C1 segment of cervical spinal cord (tissue), 14 donors: Measurements from ENCODE around the gene NRF1.
"Not testable (repeated sequence)": the region's sequence is repeated elsewhere in the genome, so short reads cannot be mapped to it uniquely, and the experiment has no call there.

Experiments
- DNase-seq, 14 donors: peaks; one replicate each; lab custom pipeline; 2025; lab: John Stamatoyannopoulos, UW

NRF1 gene

DNA sequence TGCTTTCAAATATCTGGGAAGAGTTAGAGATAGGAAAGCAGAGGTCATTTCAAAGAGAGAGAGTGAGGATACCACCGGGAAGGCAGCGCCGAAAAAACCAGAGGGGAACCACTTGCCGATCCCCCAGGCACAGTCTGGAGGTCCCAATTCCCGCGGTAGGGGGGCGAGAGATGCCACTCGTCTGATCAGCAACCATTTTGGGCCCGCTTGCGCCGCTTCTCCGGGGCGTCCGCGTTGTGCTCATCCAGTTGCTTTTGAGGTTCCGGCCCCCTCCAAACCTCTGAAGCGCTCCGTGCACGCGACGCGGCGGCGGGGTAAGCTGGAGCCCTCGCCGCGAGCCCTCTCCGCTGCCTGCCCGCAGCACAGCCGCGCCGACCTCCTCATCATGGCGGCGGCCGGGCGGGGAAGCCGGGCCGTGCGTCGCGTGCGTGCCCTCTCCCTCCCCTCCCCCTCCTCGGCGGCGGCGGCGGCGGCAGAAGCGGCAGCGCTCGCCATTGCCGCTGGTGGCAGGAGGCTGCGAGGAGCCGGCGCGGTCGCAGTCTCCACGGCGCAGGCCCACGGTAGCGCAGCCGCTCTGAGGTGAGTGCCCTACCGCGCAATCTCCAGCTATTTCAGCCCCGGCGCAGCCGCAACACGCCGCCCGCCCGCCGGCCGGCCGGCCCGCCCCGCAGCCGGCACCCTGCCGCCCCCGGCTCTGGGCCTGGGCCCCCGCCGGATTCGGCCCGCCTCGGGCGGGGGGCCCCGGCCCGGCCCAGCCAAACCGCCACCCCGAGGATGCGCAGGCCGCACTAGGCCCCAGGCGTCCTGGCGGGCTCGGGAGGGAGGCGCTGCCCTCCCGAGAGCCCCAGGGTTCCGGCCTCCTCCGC, at the start of gene NRF1:
Gene NRF1, plus strand, starts transcription at position 475 of the 866 bp plus-strand sequence. CDS start 45,632 bp downstream, outside the sequence.
- peak; percentile 19 to 92 (median 81) for DNase-seq

DNA sequence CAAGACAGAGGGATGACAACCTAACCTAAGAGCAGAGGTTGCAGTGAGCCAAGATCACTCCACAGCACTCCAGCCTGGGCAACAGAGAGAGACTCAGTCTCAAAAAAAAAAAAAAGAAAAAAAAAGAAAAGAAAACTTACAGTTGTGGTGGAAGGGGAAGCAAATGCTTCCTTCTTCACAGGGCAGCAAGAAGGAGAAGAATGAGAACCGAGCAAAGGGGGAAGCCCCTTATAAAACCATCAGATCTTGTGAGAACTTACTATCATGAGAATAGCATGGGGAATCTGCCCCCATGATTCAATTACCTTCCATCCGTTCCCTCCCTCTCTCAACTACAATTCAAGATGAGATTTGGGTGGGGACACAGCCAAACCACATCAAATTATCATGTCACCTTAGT, 45.2 kb upstream of the NRF1 start:
- not testable (repeated sequence) for DNase-seq

DNA sequence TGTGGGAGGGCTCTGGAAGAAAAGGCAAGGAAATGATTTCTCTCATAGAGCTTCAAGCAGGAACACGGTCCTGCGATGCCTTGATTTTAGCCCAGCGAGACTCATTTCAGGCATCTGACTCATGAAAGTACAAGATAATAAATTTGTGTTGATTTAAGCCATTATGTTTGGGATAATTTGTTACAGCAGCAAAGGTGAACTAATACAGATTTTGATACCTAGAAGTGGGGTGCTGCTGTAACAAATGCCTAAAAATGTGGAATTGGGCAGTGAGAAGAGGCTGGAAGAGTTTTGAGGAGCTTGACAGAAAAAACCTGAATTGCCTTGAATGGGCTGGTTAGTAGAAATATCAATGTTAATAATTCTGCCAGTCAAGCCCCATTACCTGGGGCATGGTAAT, 44.1 kb upstream of the NRF1 start:
- no peak for DNase-seq

DNA sequence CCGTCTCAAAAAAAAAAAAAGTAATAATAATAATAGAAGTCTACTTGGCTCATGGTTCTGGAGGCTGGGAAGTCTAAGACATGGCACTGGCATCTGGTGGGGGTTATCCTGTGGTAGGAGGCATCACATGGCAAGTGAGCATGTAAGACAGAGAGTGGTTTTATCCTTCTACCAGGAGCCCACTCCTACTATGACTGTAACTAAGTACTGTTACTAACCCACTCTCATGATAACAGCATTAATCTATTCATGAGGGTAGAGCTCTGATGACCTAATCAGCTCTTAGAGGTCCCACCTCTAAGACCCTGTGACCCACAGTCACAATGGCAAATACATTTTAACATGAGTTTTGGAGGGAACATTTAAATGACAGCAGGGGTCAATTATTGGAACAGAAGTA, 43.3 kb upstream of the NRF1 start:
- DNase-seq = no peak

DNA sequence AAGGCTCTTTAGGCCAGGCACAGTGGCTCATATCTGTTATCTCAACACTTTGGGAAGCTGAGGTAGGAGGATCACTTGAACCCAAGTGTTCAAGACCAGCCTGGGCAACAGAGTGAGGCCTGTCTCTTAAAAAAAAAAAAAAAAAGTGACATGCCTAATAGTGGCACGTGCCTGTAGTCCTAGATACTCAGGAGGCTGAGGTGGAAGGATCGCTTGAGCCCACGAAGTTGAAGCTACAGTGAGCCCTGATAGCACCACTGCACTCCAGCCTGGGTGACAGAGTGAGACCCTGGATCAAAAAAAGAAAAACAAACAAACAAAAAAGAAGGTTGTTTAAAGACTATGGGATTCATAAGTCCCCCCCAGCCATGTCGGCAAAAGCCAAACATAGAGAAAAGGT, 42.2 kb upstream of the NRF1 start:
- DNase-seq = no peak

DNA sequence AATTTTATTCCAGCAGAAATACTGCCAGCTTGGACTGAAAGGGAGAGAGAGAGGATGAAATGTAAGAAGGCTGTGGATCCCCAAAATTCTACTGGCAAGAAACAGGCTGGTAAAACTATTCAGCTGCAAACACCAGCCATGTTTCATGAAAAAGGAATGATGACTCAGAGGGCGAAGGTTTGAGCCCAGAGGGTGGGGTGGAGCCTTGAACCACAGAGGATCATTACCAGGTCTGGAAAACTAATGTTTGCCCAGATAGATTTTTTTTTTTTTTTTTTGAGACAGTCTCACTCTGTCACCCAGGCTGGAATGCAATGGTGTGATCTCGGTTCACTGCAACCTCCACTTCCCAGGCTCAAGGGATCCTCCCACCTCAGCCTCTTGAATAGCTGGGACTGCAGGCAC, 41.7 kb upstream of the NRF1 start:
- DNase-seq = no peak

DNA sequence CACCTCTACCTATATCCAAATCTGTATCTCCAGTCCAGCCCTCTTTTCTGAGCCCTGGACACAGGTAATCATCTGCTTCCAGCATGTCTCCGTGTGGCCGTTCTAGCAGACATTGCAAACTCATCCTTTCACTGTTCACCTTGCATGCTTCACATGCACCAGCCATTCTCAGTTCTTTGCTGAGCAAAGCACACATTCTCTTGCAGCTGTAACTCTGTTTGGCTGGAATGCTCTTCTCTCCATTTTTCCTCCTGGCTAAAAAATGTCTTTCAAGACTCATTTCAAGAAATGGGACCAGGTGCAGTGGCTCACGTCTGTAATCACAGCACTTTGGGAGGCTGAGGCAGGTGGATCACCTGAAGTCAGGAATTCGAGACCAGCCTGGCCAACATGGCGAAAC, 40.3 kb upstream of the NRF1 start:
- no peak for DNase-seq

DNA sequence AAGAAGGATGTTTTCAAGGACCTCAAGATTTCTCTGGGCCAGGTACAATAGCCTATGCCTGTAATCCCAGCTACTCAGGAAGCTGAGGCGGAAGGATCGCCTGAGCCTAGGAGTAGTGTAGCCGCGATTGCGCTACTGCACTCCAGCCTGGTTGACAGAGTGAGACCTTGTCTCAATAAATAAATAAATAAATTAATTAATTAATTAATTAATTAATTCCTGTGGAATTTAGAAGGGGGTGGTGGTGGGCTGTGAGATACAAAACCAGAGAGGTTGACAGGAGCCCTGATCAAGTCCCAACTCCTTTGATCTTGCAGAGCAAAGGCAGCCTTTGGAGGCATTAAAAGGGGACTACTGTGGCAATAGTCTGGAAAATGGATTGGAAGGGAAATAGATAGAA, 39.3 kb upstream of the NRF1 start:
- DNase-seq = no peak

DNA sequence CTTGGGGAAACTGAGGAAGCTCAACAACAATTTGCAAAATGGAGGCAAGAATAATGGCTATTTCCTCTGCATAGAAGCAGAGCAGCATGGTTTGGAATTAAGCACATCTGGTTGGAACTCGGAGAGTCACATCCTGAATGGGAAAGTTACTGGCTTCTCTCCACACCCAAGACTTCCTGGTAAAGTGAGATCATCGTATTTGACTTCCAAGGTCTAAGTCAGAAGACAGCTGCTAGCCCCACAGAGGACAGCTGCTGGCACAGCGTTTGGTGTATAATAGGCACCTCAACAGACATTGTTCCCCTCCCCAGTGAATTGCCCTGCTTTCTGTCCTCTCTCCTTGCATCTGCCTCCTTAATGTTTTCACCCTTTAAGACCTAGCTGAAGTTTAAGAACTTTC, 37.0 kb upstream of the NRF1 start:
- DNase-seq = no peak

DNA sequence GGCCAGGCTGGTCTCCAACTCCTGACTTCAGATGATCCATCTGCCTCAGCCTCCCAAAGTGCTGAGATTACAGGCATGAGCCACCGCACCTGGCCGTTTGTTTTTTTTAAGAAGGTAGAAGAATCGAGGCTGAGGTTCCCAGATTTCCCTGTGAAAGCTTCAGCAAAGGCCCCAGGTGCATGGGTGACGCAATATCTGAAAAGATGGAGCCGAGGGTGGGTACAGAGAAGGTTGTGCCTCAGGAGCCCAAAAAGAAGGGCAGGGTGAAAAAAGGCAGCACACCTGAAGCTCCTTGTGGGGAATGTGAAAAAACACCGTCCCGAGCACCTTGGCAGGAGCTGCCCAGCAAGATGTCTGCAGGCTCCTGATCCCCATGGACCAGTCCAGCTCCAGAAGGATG, 35.8 kb upstream of the NRF1 start:
- DNase-seq = no peak

DNA sequence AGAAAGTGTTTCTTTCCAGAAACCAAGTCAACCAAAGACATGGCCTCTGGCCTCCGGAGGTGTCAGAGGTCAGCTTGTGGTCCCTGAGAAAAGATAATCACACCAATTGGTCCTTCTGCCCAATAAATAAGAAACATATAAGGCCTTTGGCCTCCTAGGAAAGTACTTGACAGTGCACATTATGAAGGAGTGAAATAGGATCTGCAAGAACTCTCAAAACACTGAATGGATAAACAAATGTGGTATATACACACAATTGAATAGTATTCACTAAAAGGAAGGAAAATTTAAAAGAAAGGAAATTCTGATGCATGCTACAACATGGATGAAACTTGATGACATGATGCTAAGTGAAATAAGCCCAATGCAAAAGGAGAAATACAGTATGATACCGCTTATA, 35.4 kb upstream of the NRF1 start:
- no peak for DNase-seq

DNA sequence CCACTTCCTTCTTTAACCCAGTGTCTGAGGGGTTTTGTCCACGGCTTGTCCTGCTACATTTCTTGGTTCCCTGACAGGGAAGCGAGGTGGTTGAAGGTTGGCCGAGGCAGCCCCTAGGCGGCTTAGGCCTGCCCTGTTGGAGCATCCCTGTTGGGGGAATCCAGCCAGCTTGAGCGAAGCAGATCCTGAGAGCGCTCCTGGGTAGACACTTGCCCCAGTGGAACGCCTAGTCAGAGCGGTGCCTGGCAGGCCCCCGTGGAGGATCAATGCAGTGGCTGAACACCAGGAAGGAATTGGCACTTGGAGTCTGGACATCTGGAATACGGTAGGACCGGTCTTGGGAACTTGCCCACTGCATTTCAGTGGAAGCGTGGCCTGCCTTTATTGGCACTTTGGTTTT, 32.7 kb upstream of the NRF1 start:
- no peak for DNase-seq

DNA sequence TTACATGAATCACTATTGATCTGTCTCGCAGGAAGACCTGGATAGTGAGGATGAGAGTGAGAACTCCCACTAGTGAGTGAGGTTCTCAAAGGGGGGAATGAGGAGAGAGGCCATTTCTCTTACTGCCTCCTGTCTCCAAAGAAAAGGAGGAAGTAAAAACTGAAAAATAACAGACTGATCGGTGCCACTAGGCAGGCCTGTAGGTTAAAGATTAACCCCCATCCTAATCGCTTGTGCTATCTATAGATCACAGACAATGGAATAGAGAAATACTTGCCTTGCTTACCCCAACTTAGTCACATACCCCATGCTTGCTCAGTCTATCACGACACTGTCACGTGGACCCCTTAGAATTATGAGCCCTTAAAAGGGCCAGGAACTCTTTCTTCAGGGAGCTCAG, 25.3 kb upstream of the NRF1 start:
- not testable (repeated sequence) for DNase-seq

DNA sequence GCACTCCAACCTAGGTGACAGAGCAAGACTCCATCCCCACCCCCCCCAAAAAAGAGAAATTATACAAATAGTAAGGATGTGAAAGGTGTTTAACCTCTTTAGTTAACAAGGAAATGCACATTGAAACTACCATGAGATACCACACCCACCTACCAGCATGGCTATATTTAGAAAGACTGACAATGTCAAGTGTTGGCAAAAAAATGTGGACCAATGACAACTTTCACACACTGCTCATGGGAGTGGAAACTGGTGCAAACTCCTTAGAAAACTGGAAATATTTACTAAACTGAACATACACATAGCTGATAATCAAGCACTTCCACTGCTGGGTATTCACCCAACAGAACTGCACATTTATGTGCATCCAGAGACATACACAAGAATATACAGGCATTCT, 23.3 kb upstream of the NRF1 start:
- DNase-seq = no peak

DNA sequence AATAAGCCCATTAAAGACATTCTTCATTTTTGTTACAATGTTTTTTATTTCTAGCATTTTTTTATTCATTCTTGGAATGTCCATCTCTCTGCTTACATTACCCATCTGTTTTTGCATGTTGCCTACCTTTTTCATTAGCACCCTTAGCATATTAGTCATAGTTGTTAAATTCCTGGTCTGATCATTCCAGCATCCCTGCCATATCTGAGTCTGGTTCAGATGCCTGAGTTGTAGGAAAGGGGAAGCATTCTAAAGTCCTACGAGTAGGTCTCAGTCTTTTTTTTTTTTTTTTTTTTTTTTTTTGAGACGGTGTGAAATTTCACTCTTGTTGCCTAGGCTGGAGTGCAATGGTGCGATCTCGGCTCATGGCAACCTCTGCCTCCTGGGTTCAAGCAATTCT, 19.7 kb upstream of the NRF1 start:
- DNase-seq = no peak

DNA sequence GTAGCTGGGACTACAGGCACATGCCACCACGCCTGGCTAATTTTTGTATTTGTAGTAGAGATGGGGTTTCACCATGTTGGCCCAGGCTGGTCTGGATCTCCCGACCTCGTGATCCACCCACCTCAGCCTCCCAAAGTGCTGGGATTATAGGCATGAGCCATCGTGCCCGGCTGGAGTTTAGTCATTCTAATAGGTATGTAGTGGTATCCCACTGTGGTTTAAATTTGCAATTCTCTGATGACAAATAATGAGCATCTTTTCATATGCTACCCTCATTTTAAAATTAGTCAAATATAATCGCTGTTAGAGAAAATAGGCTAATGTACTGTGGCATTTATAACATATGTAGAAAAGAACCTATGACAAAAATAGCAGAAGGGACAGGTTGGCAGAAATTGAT, 15.1 kb upstream of the NRF1 start:
- DNase-seq = not testable (repeated sequence)

DNA sequence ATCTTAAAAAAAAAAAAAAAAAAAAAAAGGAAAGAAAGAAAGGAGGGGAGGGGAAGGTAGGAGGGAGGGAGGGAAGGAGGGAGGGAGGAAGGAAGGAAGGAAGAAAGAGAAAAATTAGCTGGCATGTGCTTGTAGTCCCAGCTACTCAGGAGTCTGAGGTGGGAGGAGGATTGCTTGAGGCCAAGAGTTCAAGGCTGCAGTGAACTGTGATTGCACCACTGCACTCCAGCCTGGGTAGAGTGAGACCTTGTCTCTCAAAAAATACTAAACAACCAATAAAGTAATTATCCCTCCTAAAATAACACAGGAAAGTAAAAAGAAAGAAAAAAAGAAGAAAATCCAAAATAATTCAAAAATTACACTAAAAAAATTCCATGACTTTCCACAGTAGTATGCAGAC, 13.8 kb upstream of the NRF1 start:
- DNase-seq = no peak

DNA sequence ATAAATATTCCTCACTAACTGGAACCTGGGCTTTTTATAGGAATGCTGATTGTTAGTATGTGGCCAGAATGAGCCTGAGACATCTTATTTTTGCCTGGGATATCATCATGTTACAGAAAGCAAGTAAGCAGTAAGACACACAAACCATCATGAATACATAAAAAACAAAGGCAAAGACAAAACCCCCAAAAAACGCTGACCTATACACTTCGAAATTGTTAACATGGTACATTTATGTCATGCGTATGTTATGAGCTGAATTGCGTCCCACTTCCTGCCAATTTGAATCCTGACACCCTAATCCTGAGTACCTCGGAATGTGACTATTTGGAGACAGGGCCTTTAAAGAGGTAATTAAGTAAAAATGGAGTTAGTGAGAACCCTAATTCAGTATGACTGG, 12.3 kb upstream of the NRF1 start:
- no peak for DNase-seq

DNA sequence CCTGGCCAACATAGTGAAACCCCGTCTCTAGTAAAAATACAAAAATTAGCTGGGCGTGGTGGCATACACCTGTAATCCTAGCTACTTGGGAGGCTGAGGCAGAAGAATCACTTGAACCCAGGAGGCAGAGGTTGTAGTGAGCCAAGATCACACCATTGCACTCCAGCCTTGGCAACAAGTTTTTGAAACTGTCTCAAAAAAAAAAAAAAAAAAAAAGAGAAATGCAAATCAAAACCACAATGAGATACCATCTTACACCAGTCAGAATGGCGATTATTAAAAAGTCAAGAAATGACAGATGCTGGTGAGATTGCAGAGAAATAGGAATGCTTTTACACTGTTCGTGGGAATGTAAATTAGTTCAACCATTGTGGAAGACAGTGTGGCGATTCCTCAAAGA, 7.9 kb upstream of the NRF1 start:
- DNase-seq = not testable (repeated sequence)

DNA sequence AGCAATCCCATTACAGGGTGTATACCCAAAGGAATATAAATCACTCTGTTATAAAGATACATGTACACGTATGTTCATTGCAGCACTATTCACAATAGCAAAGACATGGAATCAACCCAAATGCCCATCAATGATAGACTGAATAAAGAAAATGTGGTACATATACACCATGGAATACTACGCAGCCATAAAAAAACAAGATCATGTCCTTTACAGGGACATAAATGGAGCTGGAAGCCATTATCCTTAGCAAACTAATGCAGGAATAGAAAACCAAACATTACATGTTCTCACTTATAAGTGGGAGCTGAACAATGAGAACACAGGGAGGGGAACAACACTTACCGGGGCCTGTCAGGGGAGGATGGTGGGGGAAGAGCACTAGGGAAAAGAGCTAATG, 7.5 kb upstream of the NRF1 start:
- not testable (repeated sequence) for DNase-seq

DNA sequence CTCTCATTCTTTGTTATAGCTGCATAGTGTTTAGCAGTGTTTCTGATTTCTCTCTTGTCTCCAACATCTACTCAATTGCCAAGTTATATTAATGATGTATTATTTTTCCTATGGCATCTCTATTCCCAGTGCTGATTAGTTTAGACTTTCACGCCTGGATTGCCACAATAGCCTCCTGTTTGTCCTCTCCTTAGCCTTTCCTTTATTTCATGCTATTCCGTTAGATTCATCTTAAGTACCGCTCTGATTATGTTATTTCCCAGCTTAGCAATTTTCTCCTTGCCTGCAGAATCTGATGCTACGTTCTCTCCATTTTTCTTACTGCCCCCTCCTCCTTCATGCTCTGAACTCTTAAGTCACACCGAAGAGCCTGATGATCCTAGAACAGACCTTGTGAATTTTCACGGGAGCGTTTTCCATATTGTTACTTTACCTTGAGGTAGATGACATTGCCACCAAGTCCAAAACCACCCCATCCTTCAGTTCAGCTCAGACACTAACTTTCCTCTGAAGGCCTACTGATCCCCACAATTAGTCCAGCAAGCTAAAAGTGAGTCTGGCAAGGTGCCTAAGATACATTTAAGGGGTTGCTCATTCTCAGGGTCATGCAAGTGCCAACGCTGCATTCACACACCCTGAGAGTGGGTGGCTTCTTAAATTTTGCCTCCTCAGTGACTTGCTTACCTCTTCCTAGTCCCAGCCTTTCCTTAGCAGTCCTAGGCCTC, 6.6 kb upstream of the NRF1 start:
- no peak for DNase-seq

DNA sequence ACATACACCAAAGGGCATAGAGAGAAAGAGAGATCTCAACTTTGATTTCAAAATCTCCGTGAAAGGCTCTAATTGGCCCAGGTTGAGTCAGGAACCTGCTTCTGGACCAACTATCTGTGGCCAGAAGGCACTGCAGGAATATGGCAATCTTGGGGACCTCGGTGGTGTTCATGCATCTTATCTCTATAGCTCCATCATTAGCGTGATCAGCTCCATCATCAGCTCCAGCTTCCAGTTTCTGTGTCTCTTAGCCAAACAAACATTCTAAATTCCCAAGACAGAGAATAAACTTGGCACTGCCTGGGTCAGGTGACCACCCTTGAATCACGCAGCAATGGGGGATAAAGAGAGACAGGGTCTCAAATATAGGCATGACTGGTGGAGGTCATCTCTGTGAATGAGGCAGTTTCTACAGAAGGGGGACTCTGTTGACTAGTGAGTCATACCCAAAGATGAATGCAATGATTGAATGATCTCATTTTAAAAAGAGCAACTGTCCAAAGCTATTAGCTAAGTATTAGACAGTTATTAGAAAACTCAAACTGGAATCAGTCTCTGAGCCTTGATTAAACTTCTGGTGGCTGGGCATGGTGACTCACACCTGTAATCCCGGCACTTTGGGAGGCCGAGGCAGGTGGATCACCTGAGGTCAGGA, 5.4 kb upstream of the NRF1 start:
- DNase-seq = no peak

DNA sequence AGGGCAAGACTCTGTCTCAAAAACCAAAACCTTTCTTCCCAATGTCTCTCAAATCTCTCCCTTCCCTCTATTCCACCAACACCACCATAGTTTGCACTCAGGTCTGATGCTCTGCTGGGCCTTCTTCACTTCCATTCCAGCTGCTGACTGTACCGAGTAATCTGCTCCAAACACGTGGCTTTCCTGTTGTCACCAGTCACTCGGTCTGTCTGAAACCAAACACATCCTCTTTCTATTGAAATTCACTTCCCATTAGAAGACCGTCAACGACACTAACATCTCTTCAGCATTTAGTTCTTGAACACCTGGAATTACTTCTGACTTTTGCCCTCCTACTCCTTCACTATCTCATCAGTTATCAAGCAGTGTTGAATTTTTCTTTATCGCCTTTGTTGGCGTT, 4.7 kb upstream of the NRF1 start:
- peak in 2 of 14 donors; percentile 12 to 25 for DNase-seq
